Activated CD8-positive, alpha-beta memory T cell treated with anti-CD3 and anti-CD28 coated beads, Interleukin-2, amount 50 U/mL, for 24 hours (primary cell): ENCODE results near the gene VN1R5.
"Not testable (repeated sequence)": the region's sequence is repeated elsewhere in the genome, so short reads cannot be mapped to it uniquely, and the experiment has no call there.

Experiments
- DNase-seq: peaks from one replicate; pipeline ENCODE4 v3.0.0-alpha.2; 2020; ENCODE audit errors: extremely low read depth

The VN1R5 gene

GRCh38 chr1:247273013-247273412, 17.1 kb downstream of the VN1R5 start:
- DNase-seq = no peak

DNA sequence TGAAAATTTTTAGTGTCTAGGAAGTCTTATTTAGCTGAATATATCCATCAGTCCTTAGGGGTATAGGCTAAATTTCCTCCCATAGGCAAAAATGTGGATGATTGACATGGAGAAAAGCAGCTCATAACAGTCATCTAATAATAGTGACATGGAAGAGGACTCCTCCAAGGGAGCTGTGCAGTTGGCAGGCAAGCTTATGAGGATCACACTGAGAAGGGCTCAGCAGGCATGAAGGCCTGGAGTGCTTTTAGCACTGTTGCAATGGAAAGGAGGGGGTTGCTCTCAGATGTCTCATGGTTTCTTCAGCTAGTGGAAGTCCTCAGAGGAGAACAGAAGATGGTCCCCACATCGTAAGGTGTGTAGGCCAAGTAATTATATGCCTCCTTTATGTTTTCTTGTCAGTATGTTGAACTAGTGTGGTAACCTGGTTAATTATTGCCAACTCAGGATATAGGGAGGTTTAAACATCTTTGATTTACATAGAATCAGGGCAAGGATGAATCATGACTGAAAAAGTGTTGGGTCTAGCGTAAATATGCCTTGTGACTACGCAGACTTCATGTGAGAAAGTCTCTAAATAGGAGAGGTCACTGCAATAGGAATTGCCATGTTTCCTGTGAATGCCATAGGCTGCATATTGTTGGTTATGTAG, 18.9 kb downstream of the VN1R5 start:
- no peak for DNase-seq

- DNase-seq = no peak
Measured at GRCh38 chr1:247277191-247277590, 21.3 kb downstream of the VN1R5 start.

DNA sequence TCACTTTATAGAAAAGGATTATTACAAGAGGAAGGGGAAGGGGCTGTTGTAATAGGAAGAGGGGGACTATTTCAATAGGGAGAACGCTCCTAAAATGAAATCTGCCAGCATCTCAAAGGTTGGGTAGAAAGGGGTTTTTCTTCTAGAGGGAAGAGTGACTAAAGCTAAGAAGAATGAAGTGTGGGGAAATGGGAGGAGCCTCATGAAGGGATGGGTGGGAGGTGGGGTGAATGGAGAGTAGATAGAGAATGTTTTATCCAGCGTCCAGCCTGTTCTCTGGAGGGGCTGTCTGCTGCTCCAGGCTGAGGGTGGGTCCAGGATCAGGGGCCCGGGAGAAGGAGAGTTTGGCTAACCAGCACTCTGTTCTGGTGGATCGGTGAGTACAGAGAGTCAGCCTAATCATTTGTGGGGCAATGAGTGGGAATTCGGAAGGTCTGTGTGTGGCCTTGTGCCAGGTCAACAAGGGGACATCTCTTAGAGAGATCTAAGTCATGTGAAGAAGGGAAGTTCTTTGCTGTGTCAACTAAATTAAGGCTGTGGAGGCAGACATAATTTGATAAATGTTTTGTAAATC, 25.2 kb downstream of the VN1R5 start:
- DNase-seq = no peak

DNA sequence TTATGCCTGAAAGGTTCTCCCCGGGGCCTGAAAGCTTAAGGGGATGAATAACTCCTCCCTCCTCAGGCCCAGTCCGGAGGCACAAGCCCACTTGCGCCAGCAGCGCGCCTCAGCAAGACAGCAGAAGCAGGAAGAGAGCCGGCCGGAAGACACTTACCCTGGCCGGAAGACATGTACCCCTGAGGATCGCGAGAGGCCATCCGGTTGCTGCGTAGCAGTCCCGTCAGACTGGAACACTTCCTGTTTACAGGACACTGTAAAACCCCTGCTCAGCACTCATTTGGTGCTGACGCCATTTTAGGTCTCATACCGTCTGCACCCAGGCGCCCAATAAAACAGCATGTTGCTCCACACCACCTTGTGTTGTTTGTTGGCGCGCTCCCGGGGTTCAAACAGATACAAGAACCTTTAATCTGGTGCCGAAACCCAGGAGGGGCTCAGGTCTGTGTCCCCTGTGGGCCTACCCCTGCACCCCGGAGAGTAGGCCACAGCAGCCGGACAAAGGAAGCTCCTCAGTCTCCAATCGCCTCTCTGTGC, 30.3 kb downstream of the VN1R5 start:
- DNase-seq = no peak

DNA sequence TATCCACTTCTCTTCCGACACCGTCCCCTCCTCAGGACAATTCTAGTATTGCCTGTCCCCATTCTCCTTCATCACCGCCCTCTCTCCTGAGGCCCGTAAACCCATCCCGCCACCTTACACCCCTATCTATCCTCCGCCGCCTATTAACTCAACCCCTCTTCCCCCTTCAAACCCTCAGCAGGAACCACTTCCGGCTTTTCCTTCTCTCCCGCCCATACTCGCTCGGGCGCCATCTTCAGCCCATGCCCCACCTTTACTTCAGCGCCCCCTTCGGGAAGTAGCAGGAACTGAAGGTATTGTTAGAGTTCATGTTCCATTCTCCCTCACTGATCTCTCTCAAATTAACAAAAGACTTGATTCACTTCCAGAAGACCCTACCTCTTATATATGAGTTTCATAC, 31.6 kb downstream of the VN1R5 start:
- no peak for DNase-seq

DNA sequence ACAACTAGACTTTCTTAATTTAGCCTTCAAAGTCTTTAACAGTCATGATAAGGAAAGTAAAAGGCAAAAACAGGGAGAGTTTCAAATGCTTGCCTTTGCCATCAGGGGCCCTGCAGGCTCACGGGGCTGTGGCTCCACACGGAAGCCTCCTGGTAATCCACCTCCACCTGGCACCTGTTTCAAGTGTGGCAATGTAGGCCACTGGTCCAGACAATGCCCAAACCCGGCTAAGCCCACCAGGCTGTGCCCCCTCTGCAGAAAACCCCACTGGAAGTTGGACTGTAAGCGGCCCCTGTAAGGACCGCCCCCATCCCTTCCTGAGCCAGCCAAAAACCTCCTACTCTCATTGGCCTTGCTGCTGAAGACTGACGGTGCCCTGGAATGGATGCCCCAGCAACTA, 32.5 kb downstream of the VN1R5 start:
- DNase-seq = no peak

DNA sequence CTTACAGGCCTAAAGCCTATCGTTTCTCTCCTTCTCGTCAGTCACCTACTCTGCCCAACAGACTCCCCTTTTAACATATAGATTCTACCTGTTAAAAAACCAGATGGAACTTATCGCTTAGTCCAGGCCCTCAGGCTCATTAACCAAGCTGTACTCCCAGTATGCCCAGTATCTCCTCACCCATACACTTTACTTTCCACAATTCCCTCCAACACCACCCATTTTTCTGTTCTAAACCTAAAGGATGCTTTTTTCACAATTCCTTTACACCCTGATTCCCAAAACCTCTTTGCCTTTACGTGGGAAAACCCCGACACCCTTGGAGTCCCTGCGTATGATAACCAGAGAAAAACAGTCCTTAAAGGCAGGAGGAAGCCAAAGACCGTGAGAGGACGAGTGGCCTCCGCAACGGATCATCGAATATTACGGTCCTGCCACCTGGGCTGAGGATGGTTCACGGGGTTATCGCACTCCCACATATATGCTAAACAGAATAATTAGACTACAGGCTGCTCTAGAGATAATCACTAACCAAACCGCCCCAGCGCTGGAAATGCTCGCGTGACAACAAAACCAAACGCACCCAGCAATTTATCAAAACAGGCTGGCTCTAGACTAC, 33.5 kb downstream of the VN1R5 start:
- not testable (repeated sequence) for DNase-seq

DNA sequence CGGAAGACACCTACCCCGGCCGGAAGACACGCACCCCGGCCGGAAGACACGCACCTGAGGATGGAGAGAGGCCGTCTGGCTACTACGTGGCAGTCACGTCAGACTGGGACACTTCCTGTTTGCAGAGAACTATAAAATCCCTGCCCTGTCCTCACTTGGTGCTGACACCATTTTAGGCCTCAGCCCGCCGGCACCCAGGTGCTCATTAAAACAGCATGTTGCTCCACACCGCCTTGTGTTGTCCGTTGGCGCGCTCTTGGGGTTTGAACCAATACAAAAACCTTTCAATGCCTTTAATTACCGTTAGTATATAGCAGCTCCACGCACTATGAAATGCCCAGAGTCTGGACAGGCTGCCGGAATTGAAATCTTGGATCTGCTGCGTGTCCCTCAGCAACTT, 34.7 kb downstream of the VN1R5 start:
- no peak for DNase-seq

GRCh38 chr1:247291161-247291560, 35.3 kb downstream of the VN1R5 start:
- DNase-seq = no peak

GRCh38 chr1:247291833-247292561, 36.1 kb downstream of the VN1R5 start:
- DNase-seq = no peak

GRCh38 chr1:247293047-247293446, 37.2 kb downstream of the VN1R5 start:
- no peak for DNase-seq

DNA sequence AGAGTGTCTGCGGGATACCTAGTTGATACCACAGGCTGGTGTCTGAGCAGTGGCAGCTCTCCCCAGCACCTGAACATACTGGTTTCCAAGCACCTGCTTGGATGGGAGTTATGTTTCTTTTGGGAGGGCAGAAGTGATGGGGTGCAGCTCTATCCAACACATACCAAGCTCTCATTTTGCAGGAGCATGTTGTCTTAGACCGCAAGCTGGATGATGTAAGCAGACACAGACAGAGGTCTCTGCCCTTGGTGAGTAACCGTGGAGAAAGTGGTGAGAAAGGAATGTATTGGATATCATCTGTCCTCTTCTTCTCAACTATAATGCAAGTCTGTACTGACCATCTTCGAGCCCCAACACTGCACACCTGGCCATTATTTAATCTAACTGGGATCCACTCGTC, 38.4 kb downstream of the VN1R5 start:
- no peak for DNase-seq

DNA sequence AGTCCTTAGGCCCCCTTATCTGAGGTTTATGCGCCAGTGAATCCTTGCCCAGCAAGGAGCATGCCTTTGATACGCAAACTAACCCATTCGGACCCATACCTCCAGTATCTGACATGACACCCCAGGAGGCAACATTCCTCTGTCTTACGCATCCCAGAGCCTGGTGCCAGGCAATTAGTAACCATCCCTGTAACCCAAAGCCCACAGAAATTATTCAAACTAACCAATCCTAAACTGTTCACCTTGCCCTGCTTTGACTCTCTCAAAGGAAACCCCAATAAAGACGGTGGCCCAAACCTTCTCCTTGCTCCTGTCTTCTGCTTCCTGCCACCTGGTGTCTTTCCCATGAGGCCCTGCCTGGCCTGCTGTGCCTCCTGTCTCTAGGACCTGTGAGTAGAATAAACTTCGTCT, 39.4 kb downstream of the VN1R5 start:
- no peak for DNase-seq

DNA sequence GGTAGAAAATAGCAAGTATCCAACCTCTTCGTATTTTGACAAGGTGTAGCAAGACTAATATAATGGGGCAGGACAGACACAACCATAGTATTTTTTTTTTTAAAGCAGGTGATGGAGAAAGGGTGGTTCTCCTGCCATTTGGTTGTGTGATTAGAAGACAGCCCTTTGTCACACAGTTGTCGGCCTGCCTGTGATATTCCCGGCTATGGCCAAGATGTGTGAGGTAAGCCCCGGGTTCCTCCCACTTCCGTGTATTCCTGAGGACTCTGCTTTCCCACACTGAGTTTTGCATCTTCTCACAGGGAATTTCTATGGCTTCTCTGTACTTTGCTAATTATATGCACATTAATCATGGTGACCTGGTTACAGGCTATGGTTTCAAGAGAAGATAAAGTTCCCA, 39.9 kb downstream of the VN1R5 start:
- no peak for DNase-seq

GRCh38 chr1:247296599-247297180, 40.8 kb downstream of the VN1R5 start:
- no peak for DNase-seq

GRCh38 chr1:247297263-247298123, 41.6 kb downstream of the VN1R5 start:
- DNase-seq = no peak

DNA sequence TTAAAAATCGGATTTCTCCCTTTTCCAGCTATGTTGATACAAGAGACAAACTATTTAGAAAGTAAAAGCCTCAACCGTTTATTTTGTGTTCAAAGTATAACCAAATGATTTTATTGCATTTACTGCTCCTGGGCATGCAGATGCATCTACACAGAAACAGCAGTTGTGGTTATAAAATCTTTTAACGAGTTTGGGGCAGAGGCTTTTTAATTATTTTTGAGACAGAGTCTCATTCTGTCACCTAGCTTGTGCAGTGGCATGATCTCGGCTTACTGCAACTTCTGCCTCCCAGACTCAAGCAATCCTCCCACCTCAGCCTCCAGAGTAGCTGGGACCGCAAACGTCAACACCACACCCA, 42.2 kb downstream of the VN1R5 start:
- DNase-seq = no peak

DNA sequence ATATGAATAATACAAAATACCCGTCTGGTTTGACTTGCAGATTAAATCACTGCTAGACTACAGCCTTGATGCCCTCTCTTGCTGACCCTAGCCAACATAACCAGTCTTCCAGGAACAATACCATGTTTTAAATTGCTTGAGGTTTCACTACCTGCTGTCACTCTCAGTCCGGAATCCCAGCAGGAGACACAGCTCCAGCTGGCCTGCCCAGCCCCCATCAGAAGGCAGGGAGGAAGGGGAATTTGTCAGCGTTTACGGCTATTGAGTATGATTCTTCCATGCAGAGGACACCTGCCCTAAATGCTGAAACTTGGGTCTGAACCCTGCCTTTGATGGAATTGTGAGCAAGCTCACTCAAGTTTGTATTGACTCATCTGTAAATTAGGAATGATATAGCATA, 42.8 kb downstream of the VN1R5 start:
- no peak for DNase-seq

- DNase-seq = no peak
Measured at GRCh38 chr1:247299723-247300381, 44.0 kb downstream of the VN1R5 start.
